Retina (tissue), 1 donor: ENCODE measurements around the gene LOXL3.
"Not testable (repeated sequence)": the region's sequence is repeated elsewhere in the genome, so short reads cannot be mapped to it uniquely, and the experiment has no call there.

Source experiments
- DNase-seq: peaks from one replicate; pipeline ENCODE4 v3.0.0-alpha.2; 2016

Gene LOXL3

DNA sequence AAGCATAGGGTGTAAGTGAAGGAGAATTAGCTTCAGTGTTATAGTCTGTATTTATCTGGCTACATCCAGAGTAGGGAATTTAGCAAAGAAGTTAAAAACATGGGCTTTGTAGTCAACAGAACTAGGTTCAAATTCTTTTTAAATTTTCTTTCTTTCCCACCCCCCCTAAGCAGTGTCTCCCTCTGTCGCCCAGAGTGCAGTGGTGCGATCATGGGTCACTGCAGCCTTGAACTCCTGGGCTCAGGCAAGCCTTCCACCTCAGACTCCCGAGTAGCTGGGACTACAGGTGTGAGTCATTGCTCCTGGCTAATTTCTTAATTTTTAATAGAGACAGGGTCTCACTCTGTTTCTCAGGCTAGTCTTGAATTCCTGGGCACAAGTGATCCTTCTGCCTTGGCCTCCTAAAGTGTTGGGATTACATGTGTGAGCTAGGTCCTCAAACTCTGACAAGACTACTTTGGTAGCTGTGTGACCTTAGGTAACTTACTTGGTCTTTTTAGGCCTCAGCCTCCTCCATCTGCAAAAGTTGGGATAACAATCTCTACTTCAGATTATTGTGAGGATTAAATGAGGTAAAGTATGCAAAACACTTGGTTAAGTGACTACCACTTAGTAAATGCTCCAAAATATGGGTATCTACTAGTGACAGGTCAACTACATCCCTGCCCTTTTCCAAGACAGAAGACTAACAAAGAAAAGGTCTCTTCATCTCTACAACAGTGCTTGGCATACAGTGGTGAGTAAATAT is 18.6 kb upstream of the LOXL3 start:
- DNase-seq = no peak

DNA sequence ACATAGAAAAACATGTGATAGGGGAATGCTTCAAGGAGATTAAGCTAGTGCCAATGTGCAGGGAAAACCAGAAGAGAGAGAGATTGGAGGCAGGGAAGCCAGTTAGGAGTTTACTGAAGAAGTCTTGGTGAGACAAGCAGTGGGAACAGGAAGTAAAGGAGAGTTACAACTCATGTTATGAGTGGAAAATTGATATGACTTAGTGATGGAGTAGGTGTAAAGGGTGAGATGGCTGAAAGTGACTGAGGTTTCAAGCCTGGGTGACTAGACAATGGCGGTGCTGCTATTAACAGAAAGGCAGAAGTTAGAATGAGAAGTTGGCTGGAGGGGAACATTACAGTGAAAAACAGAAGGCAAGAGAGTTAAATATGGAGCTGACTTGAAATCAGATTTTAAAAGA is 17.3 kb upstream of the LOXL3 start:
- DNase-seq = no peak

DNA sequence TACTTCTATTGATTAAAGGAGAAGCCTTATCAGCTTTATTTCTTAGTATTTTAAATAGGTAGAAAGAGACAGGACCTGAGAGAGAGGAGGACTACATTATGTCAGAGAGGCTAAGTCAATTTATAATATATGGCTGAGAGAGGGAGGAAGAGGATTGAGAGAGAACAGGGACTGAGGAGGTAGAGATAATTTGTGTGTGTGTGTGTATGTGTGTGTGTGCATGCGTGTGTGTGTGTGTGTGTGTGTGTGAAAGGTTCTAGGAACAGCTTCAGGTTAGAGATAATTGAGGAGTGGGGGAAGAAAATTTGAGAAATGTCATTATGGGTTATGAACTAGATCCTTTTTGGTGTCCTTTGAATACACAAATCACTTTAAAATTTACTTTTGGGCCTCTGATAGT is 15.9 kb upstream of the LOXL3 start:
- DNase-seq = no peak

DNA sequence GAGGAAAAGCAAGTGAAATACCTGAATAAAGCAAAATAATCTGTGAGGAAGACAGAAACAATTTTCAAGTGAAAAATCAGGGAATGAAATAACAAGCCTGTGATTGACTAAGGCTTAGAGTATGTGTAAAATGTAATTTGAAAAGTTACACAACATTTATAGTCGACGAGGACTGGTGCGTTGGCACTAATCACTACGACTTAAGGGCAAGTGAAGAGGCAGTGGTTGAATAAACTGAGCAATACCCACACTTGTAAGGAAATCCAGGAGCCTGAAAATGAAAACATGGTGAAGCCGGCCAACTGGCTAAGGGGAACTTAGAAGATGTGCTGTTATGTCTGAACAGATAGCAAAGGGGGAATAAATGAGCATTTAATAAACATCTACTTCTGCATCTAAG is 14.1 kb upstream of the LOXL3 start:
- DNase-seq = no peak

DNA sequence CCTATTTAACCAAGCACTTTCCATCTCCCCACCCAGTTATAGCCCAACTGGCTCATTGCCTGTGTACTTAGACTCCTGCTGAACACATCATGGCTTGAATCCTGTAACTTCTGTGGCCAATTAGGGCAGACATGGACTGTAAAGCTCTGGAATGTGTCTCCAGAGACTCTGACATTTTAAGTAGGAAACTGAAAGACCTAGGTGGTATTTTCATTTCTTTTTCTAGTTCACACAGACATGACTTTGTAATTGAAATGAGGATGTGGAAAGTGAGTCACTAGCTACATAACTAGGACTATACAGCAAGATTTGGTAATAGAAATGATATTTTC is 13.0 kb upstream of the LOXL3 start:
- no peak for DNase-seq

DNA sequence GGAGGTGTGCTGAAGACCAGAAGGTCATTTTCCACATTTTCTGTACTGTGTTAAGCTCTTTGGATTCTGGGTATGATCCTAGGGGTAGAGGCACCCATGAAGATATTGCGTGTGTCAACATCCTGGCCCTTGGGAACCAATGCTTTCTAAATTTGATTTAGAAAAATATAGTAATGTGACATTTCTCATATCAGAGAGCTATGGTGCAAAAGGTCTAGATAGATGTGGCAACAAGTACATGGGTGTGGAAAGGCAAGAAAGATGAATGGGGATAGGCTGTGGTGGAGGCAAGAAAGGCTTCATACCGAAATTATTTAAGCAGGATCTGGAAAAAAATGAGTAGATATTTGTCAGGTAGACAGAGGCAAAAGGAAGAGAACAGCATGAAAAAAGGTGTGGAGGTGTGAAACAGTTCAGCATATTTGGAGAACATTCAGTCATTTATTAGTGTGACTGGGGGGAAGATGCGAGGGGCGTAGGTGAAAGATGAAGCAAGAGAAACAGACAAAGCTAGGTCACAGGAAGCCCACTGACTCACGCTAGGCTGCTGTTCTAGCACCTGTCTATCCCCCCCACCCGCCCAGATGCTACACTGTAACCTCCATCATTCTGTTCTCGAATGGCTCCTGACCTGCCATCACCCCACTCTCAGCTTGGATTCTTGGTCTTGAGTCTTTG is 12.5 kb upstream of the LOXL3 start:
- DNase-seq = no peak

DNA sequence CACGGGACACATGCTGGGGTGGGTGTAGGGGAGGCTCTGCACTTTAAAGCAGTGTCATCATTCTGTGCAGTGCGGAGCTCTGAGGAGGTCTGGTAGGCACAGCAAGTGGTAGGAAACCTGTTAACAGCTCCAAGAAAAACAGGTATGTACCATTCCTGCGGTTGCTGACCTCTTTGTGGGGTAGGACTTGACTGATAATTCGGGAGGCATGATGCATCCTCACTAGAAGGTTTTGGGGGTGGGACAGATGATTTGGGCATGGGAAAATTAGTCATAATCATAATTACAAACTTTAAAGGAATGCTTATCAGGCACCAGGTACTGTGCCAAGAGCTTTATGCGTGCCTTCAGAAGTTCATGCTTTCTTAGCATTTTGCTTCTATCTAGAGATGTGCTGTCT is 10.5 kb upstream of the LOXL3 start:
- DNase-seq = no peak

DNA sequence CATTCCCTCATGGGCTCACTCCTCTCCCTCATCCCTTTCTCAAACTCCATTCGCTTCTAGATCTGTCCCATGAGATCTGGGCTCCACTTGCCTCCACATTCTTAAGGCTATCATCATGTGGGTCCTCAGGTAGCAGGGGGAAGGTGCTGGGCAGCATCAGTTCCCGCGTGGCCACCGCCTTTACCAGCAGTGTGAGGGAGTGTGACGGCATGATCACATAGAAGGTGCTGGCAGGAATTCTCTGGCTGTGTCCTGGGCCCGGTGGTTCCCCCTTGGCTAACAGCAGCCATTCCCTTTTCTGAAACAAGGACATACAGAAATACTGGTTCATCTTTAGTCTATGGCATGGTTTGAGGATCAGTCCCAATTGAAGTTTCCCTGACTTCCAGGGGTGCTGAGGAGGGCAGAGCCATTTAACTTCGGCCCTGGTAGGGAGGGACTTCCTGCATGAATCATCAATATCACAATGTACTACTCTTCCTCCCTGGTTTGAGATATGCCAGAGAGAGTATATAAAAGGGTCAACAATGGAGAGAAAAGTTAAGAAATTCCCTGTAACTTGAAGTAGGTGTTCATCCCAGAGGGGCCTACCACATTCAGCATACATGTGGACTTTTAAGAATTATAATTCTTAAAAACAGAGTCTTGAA is 8.5 kb upstream of the LOXL3 start:
- no peak for DNase-seq

DNA sequence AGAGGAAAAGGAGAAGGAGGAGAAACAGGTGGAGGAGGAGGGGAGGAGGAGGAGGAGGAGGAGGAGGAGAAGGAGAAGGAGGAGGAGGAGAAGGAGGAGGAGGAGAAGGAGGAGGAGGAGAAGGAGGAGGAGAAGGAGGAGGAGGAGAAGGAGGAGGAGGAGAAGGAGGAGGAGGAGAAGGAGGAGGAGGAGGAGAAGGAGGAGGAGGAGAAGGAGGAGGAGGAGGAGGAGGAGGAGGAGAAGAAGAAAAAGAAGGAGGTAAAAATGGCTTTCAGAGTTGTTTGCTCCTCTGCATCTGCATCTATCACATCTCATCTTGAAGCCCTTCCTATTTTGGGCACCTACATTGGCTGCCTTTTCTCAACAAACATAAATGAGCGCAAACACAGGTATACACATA is 7.3 kb upstream of the LOXL3 start:
- not testable (repeated sequence) for DNase-seq

DNA sequence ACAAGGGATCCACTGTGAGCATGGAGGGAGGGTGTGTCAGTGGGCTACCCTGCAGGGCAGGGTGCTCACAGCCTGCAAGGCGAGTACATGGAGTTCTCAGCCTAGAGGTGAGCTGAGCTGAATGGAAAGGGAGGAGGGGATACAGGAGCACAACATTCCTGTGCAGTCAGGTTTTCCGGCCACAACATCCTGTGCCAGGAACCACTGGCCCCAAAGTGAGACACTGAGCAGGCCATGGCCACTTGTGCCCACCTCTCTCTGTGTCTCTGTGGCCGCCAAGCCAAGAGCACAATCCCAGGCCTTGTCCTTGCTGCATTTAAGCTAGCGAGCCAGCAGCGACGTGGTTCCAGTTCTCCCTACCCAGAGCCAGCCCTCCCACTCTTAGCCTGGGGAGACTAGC is 6.8 kb upstream of the LOXL3 start:
- DNase-seq = no peak

DNA sequence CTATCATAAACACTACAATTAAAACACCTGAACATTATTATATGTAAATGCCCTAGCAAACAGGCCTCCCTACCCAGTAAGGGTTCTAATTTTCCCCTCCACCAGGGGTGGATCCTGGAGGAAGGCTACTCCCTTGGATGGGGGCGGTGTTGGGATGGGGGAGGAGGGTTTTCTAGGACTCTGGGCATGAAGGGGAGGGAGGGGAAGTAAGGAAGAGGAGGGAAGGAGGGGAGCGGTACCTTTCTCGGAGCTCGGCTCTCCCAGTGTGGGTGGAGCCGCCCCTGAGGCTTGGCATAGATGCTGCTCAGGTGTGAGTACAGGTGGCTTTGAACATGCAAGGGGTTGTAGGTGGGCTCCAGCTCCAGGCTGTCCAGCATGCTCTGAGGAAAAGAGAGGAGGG is 6.2 kb upstream of the LOXL3 start:
- no peak for DNase-seq

DNA sequence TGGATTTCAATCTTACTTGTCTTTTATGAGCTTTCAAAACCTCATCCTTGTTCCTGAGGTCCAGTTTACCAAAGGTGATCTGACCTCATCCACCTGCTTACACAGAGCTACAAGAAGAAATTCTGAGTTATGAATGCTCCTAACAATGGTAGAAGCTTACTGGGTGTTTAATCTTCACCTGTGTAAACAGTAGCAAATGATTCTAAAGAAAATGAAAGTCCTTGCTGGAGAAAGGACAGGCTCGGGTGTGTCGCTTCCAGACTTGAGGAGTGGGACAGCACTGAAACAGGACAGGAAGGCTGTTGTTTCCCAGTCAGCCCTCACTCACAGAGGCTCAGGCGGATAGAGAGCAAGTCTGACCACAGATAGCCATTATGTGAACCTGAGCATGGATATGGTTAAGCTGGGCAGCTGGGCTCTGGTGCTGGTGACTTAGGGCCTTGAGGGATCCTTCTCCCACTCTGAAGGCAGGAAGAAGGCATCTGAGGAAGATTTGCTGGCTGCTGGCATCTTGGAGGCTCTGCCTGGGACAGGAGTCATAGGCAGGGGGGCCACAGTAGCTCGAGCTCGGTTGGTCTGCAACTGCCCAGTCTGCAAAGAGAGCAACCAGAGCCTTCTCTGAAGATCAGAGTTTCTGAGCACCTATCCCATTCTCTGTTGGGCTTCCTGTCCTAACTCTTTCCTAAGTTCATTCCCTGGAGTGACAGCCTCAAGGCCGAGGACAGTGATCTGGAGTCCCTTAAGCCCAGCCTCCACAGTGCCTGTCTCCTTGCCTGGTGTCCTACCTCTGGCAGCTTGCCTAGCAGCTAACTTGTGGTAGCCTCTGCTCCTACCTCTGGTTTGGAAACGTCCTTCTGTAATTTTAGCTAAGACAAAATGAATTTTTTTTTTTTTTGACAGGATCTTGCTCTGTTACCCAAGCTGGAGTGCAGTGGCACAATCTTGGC is 4.8 kb upstream of the LOXL3 start:
- no peak for DNase-seq

DNA sequence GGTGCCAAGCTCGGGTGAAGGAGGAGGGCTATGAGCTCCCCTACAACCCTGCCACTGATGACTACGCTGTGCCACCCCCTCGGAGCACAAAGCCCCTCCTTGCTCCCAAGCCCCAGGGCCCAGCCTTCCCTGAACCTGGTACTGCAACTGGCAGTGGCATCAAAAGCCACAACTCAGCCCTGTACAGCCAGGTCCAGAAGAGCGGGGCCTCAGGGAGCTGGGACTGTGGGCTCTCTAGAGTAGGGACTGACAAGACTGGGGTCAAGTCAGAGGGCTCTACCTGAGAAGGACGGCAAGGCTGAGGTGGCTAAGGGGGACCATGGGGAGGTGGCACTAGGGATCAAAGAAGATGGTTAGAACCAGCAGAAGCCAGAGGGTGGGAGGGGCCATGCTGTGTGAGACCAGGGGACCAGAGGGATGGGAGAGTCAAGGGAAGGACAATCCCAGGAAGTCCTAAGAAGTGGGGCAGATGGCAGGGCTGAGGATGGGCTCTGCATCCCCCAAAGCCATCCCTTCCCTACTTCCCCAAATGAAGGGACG is 3.2 kb upstream of the LOXL3 start:
- DNase-seq = no peak

DNA sequence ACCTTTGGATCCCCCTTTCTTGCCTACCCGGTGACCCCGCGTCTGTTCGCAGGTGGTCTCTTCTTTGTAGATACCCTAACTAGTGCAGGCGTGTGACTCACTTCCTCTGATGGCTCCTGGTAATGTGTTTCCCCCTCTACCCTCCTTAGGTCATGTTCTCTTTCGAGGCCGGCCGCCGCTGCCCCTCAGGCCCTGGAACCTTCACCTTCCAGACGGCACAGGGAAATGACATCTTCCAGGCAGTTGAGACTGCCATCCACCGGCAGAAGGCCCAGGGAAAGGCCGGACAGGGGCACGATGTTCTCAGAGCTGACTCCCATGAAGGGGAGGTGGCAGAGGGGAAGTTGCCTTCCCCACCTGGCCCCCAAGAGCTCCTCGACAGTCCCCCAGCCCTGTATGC is 2.4 kb upstream of the LOXL3 start:
- DNase-seq = no peak

DNA sequence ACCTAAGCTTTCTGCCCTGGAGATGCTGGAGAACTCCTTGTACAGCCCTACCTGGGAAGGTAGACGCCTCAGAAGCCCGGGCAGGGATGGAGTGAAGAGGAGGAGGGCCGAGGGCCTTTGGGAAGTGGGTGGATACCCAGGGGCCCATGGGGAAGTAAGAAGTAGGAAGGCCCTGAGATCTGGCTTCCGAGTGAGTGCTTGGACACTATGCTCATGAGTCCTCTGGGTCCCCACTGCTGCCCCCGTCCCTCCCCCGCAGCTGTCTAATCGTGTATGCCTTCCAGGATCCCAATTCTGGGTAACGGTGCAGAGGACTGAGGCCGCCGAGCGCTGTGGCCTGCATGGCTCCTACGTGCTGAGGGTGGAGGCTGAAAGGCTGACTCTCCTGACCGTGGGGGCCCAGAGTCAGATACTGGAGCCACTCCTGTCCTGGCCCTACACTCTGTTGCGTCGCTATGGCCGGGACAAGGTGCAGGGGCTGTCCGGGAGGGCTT is 1.9 kb upstream of the LOXL3 start:
- no peak for DNase-seq

DNA sequence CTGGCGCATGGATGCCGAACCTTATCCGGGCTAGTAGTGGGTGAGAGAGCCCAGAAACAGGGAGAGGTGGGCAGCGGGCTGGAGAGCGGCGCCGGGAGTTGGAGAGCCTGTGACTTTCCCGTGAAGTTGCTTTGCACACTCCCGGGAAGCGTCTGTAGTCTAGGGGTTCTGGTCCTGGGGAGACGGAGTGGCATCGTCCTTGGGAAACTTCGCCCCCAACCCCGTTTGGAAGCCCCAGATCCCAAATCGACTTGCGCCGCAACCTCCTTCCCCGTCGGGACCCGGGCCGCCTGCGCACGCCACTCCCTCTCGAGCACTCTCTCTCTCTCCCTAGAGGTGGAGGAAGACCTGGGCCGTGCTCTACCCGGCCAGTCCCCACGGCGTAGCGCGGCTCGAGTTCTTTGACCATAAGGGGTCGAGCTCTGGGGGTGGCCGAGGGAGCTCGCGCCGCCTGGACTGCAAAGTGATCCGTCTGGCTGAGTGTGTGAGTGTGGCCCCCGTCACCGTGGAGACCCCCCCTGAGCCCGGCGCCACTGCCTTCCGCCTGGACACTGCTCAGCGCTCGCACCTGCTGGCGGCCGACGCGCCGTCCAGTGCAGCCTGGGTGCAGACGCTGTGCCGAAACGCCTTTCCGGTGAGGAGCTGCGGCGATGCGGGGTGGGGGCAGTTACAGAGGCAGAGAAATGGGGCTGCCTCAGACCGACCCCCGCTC is 1.2 kb upstream of the LOXL3 start:
- peak; percentile 84 for DNase-seq

DNA sequence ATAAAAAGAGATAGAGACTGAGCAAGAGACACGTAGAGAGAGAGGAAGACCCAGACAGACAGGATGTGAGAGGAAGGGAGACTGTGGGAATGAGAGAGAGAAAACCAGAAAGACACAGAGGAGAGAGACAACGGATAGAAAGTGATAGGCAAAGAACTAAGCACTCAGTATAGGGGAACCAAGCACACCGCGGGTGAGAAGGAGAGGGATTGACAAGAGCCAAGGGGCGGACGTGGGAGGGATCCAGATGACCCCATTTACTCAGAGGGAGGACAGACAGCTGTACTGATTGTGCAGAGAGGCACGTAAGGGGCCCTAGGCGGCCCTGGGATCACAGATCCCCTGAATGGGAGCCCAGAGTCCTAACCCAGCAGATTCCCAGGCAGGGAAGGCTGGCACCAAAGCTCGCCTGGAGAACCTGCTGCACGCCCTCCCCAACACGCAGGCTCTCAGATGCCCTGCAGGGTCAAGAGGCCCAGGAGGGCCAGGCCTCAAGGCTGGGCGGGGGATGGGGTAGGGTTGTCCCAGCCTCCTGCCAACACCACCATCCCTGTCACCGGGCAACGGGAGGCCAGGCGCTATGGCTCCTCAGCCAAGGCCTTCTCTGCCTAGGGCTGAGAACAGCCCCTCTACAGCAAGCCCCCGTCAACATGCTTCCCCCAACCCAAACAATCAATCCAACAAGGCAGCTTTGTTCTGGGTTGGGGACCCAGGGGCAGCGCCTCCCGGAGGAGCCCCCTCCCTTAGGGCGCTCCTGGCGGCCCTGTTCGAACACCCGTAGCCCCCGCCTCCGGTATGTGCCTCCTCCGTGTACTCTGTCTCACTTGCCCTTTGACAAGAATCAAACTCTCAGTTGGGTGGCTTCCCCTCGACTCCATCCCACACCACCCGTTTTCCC is 579 bp downstream of the LOXL3 start:
- peak; percentile 84 for DNase-seq

DNA sequence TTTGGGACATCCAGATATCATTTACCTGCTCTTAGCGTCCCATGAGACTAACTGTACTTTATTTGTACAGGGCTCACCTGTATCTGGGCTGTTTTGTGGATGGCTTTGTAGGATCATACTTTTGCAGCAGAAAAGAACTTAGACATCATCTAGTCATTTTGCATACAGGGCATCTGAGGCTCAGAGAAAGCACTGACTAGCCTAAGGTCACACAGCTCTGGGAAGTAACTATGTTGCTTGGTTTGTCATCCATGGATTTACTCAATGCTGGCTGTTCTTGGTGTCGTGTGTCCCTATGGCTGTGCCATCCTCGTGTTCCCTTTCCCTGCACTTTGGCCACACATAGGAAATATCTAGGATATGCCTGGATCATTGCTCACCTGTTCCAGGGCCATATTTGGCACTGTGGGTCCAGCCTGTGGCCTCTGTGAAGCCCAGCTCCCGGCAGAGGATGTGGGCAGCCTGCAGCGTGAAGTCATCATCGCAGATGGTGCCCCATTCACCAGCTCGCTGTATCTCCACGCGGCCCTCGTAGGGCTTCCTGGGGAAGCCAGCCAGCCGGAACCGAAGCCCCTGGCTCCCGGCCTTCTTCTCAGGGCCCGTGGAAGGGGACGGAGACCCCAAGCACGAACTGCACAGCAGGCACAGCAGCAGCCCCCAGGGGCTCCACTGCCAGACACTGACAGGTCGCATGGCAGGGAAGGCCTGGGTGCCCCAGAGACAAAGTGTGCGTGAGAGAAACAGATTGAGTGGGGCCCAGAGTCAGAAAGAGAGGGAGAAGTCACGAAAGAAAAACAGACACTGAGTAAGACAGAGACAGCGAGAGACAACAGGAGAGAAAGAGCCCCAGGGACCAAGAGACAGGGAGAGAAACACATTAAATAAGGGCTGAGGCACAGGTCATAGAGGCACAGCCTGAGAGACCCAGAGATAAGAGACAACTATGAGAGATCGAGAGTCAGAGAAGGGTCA is 1.5 kb downstream of the LOXL3 start:
- DNase-seq = peak; percentile 23

DNA sequence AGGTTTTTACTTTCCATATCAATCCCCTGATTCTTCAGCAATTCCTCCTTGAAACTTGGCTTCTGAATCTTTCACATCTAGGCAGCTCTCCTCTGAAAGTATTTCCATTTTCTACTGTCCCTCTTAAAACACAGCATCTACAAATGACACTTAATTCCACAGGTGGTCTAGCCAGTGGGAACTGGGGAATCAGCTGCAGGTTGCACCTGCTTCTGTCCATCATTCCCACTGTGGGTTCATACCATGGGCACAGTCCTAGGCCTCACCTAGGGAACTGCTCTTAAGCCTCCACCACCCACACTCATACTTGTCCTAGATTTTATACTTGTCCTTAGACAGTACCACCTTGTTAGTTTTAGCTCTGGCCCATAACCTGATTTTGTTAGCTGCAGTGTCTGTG is 2.2 kb downstream of the LOXL3 start:
- DNase-seq = no peak

DNA sequence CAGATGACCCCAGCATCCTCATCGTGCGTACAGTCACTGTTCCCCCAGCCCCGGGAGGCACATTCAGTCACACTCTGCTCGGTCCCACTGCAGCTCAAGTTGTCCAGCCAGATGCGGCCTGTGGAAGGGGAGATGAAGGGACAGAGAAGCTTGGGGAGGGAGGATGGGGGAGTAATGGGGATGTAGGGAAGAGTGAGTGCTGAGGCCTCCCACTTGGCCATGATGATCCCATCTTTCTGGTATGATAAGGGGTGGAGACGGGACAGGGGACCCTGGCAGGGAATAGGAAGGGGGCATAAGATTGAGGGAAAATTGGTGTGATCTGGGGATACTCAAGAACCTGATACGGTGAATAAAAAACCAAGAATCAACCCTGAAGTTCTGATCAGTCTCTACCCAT is 3.5 kb downstream of the LOXL3 start:
- no peak for DNase-seq
